Activated naive CD8-positive, alpha-beta T cell treated with anti-CD3 and anti-CD28 coated beads for 36 hours (primary cell): Measurements from ENCODE around the gene VSIG8. TPM values are rescaled to one million over a fixed set of nuclear protein-coding genes. Genes with fewer than 3 reads are reported as not detected.
A peak's percentile ranks its signal among the peaks of the same experiment; 100 is the strongest.
"Not testable (repeated sequence)": the region's sequence is repeated elsewhere in the genome, so short reads cannot be mapped to it uniquely, and the experiment has no call there.

Source experiments
- DNase-seq: peaks from one replicate; pipeline ENCODE4 v3.0.0; 2021
- H3K27ac Mint-ChIP-seq: one replicate; pipeline ENCODE4 v1.8.0; 2022; ENCODE audit warnings: mild to moderate bottlenecking, moderate library complexity, mixed read lengths
- H3K27me3 Mint-ChIP-seq: one replicate; pipeline ENCODE4 v1.8.0; 2022; ENCODE audit warnings: mild to moderate bottlenecking, mixed read lengths
- H3K36me3 Mint-ChIP-seq: one replicate; pipeline ENCODE4 v1.8.0; 2021; ENCODE audit warnings: mild to moderate bottlenecking, mixed read lengths
- H3K4me1 Mint-ChIP-seq: one replicate; pipeline ENCODE4 v1.8.0; 2021; ENCODE audit warnings: mixed read lengths
- H3K4me3 Mint-ChIP-seq: one replicate; pipeline ENCODE4 v1.8.0; 2022; ENCODE audit warnings: mild to moderate bottlenecking, moderate library complexity, mixed read lengths
- H3K9me3 Mint-ChIP-seq: one replicate; pipeline ENCODE4 v1.8.0; 2022; ENCODE audit warnings: mixed read lengths
- total RNA-seq, 2 experiments: library from RNA; stranded (reverse); gene quantifications; one replicate each; pipeline ENCODE4 v1.2.3, GENCODE V29; 2021

Gene VSIG8
- total RNA-seq = not detected

GRCh38 chr1:159862557-159862956, at the start of gene VSIG8:
VSIG8 (minus strand) TSS chr1:159862657; CDS start chr1:159862521, 136 bp downstream.
- H3K9me3 Mint-ChIP-seq = no peaks in the 10 kb centered on the region
- peaks cover 16% of the 10 kb centered on the region for H3K4me1 Mint-ChIP-seq
- H3K27me3 Mint-ChIP-seq = peaks cover 5% of the 10 kb centered on the region
- no peak within 1 kb of the TSS for H3K27ac Mint-ChIP-seq
- H3K4me3 Mint-ChIP-seq = no peak within 1 kb of the TSS
- no peaks in the 10 kb centered on the region for H3K36me3 Mint-ChIP-seq
- DNase-seq = no peak

GRCh38 chr1:159911326-159912070, 49.0 kb upstream of the VSIG8 start:
- no peaks in the 10 kb centered on the region for H3K9me3 Mint-ChIP-seq
- no peak overlapping the region for H3K4me3 Mint-ChIP-seq
- peaks cover 5% of the 10 kb centered on the region for H3K36me3 Mint-ChIP-seq
- H3K27ac Mint-ChIP-seq = peak overlapping the region; percentile 89
- H3K27me3 Mint-ChIP-seq = no peaks in the 10 kb centered on the region
- no peak for DNase-seq
- H3K4me1 Mint-ChIP-seq = peaks cover 48% of the 10 kb centered on the region

GRCh38 chr1:159908031-159908940, 45.8 kb upstream of the VSIG8 start:
- H3K27me3 Mint-ChIP-seq = no peaks in the 10 kb centered on the region
- H3K27ac Mint-ChIP-seq = peak overlapping the region; percentile 1
- H3K4me3 Mint-ChIP-seq = no peak overlapping the region
- H3K4me1 Mint-ChIP-seq = peaks cover 37% of the 10 kb centered on the region
- DNase-seq = no peak
- no peaks in the 10 kb centered on the region for H3K9me3 Mint-ChIP-seq
- H3K36me3 Mint-ChIP-seq = peaks cover 5% of the 10 kb centered on the region

GRCh38 chr1:159906960-159907359, 44.5 kb upstream of the VSIG8 start:
- no peaks in the 10 kb centered on the region for H3K27me3 Mint-ChIP-seq
- no peaks in the 10 kb centered on the region for H3K36me3 Mint-ChIP-seq
- peaks cover 27% of the 10 kb centered on the region for H3K4me1 Mint-ChIP-seq
- no peaks in the 10 kb centered on the region for H3K9me3 Mint-ChIP-seq
- no peak overlapping the region for H3K4me3 Mint-ChIP-seq
- DNase-seq = no peak
- H3K27ac Mint-ChIP-seq = no peak overlapping the region

- not testable (repeated sequence) for H3K36me3 Mint-ChIP-seq, DNase-seq, H3K27me3 Mint-ChIP-seq, H3K9me3 Mint-ChIP-seq, H3K4me1 Mint-ChIP-seq, H3K27ac Mint-ChIP-seq, H3K4me3 Mint-ChIP-seq
These were observed 41.6 kb upstream of the VSIG8 start for GRCh38 chr1:159904036-159904435.

GRCh38 chr1:159902541-159902940, 40.1 kb upstream of the VSIG8 start:
- H3K36me3 Mint-ChIP-seq = no peaks in the 10 kb centered on the region
- H3K27ac Mint-ChIP-seq = no peak overlapping the region
- no peaks in the 10 kb centered on the region for H3K9me3 Mint-ChIP-seq
- no peak overlapping the region for H3K4me3 Mint-ChIP-seq
- no peaks in the 10 kb centered on the region for H3K27me3 Mint-ChIP-seq
- H3K4me1 Mint-ChIP-seq = peaks cover 2% of the 10 kb centered on the region
- DNase-seq = no peak

GRCh38 chr1:159900755-159901360, 38.4 kb upstream of the VSIG8 start:
- Mint-ChIP-seq H3K27ac (no peak overlapping the region), H3K27me3 (no peaks in the 10 kb centered on the region), H3K9me3 (no peaks in the 10 kb centered on the region), H3K4me1 (no peaks in the 10 kb centered on the region), H3K36me3 (no peaks in the 10 kb centered on the region), H3K4me3 (no peak overlapping the region)
- DNase-seq = no peak

- Mint-ChIP-seq H3K27me3 (no peaks in the 10 kb centered on the region), H3K4me1 (no peaks in the 10 kb centered on the region), H3K27ac (no peak within 1 kb of the TSS), H3K4me3 (no peak within 1 kb of the TSS), H3K9me3 (no peaks in the 10 kb centered on the region), H3K36me3 (no peaks in the 10 kb centered on the region)
- peak; percentile 18 for DNase-seq
These were observed 37.7 kb upstream of the VSIG8 start, which contains the start of gene CFAP45 for GRCh38 chr1:159900086-159900680. CFAP45 (minus strand) TSS chr1:159900165; CDS start chr1:159900098, 67 bp downstream.

GRCh38 chr1:159899634-159900033, 37.2 kb upstream of the VSIG8 start:
- H3K4me3 Mint-ChIP-seq, H3K36me3 Mint-ChIP-seq, H3K9me3 Mint-ChIP-seq, H3K27ac Mint-ChIP-seq, H3K4me1 Mint-ChIP-seq, DNase-seq, H3K27me3 Mint-ChIP-seq: not testable (repeated sequence)

- Mint-ChIP-seq H3K9me3 (no peaks in the 10 kb centered on the region), H3K27me3 (no peaks in the 10 kb centered on the region), H3K4me3 (no peak overlapping the region), H3K36me3 (no peaks in the 10 kb centered on the region), H3K27ac (no peak overlapping the region), H3K4me1 (no peaks in the 10 kb centered on the region)
- no peak for DNase-seq
These were observed 36.1 kb upstream of the VSIG8 start for GRCh38 chr1:159898527-159898926.

- Mint-ChIP-seq H3K4me3 (no peak overlapping the region), H3K27ac (no peak overlapping the region), H3K36me3 (no peaks in the 10 kb centered on the region), H3K4me1 (no peaks in the 10 kb centered on the region), H3K9me3 (no peaks in the 10 kb centered on the region), H3K27me3 (no peaks in the 10 kb centered on the region)
- no peak for DNase-seq
These were observed 35.5 kb upstream of the VSIG8 start for GRCh38 chr1:159897962-159898361.

- H3K36me3 Mint-ChIP-seq = no peaks in the 10 kb centered on the region
- H3K4me1 Mint-ChIP-seq = peaks cover 2% of the 10 kb centered on the region
- H3K27me3 Mint-ChIP-seq = no peaks in the 10 kb centered on the region
- no peak overlapping the region for H3K27ac Mint-ChIP-seq
- no peaks in the 10 kb centered on the region for H3K9me3 Mint-ChIP-seq
- DNase-seq = no peak
- no peak overlapping the region for H3K4me3 Mint-ChIP-seq
These were observed 34.1 kb upstream of the VSIG8 start for GRCh38 chr1:159896546-159896930.

GRCh38 chr1:159895836-159896545, 33.5 kb upstream of the VSIG8 start:
- Mint-ChIP-seq H3K27ac (no peak overlapping the region), H3K4me3 (no peak overlapping the region), H3K4me1 (peaks cover 4% of the 10 kb centered on the region), H3K9me3 (no peaks in the 10 kb centered on the region), H3K36me3 (no peaks in the 10 kb centered on the region), H3K27me3 (no peaks in the 10 kb centered on the region)
- no peak for DNase-seq

GRCh38 chr1:159895286-159895685, 32.8 kb upstream of the VSIG8 start:
- H3K4me3 Mint-ChIP-seq = no peak overlapping the region
- peaks cover 6% of the 10 kb centered on the region for H3K4me1 Mint-ChIP-seq
- H3K9me3 Mint-ChIP-seq = no peaks in the 10 kb centered on the region
- DNase-seq = no peak
- no peaks in the 10 kb centered on the region for H3K27me3 Mint-ChIP-seq
- no peak overlapping the region for H3K27ac Mint-ChIP-seq
- no peaks in the 10 kb centered on the region for H3K36me3 Mint-ChIP-seq
